ENCODE measurements around the gene MEFV. TPM values are rescaled to one million over a fixed set of nuclear protein-coding genes. Genes with fewer than 3 reads are reported as not detected.

MEFV gene
- total and polyA plus RNA-seq, 2 of the 13 experiments (the other 11 are each of a cell fraction or from before 2014, with no cell fraction given), result 0.22 TPM; not detected in 1

DNA sequence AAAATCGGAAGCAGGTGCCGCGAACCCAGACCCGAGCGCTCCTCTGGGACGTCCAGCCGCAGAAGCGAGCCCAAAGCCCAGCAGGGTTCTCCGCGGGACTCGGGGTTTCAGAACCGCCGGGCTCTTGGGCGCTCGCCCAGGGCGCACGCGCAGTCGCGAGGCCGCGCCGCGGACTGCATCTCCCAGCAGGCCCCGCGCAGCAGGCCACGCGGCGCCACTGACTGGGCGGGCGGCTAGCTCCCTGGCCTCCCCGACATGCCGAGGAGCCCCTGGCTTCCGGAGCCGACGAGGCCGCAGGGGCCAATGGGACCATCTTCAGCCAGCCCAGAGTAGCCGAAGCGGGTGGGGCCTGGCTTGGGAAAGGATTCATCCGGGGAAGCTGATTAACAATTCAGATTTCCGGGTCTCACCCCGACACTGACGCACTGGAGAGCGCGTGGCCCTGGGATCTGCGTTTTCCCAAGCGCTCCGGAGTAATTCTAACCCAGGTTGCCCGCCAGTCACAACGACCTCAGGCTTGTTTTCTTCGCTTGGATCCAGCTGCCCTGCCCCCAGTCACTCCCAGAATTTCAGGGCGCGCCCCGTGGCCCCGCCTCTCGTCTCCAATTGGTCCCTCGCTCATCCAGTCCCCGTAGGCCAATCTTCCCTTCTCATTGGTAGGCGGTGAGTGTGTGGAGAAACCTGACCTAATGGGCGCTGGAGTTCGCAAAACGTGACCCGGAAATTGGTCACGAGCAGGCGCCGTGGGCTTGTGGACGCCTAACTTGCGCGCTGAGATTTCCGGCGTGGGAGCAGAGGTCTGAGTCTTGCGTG is 26.5 kb upstream of the MEFV start, which contains the start of gene ZNF263 (continued):
- TF ChIP-seq, protein P1, sequence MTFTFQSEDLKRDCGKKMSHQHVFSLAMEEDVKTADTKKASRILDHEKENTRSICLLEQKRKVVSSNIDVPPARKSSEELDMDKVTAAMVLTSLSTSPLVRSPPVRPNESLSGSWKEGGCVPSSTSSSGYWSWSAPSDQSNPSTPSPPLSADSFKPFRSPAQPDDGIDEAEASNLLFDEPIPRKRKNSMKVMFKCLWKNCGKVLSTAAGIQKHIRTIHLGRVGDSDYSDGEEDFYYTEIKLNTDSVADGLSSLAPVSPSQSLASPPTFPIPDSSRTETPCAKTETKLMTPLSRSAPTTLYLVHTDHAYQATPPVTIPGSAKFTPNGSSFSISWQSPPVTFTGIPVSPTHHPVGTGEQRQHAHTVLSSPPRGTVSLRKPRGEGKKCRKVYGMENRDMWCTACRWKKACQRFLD (CRISPR knock-in tag; IDR thresholded peaks at IDR 0.05; ENCODE audit: borderline replicate concordance), result peak; percentile 73; the same call in 1 of the 2 replicates
- peak; percentile 63; the same call in 1 of the 2 replicates for TF ChIP-seq NCOR1 (IDR thresholded peaks at IDR 0.05; ENCODE audit: borderline replicate concordance, low read length)
- TF ChIP-seq MEIS2 (CRISPR knock-in tag; IDR thresholded peaks at IDR 0.05), result peak; percentile 20
- TF ChIP-seq, protein P2, sequence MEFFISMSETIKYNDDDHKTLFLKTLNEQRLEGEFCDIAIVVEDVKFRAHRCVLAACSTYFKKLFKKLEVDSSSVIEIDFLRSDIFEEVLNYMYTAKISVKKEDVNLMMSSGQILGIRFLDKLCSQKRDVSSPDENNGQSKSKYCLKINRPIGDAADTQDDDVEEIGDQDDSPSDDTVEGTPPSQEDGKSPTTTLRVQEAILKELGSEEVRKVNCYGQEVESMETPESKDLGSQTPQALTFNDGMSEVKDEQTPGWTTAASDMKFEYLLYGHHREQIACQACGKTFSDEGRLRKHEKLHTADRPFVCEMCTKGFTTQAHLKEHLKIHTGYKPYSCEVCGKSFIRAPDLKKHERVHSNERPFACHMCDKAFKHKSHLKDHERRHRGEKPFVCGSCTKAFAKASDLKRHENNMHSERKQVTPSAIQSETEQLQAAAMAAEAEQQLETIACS (CRISPR knock-in tag; IDR thresholded peaks at IDR 0.05), result peak; percentile 28
- no peak; the same call in 1 of the 2 replicates for TF ChIP-seq ZNF598 (CRISPR knock-in tag; IDR thresholded peaks at IDR 0.05; ENCODE audit: borderline replicate concordance)
- TF ChIP-seq HNF4A (CRISPR knock-in tag; IDR thresholded peaks at IDR 0.05), result peak; percentile 38
- TF ChIP-seq ZNF674 (CRISPR knock-in tag; IDR thresholded peaks at IDR 0.05; ENCODE audit: low read depth), result 0 out of 2 replicates have a peak, but pooled peaks have one; percentile 85
- no peak for TF ChIP-seq TCF12 (IDR thresholded peaks at IDR 0.05)
- peak; percentile 69; the same call in 1 of the 2 replicates for TF ChIP-seq TCF12 (CRISPR knock-in tag; IDR thresholded peaks at IDR 0.05)
- peak; percentile 39; the same call in 1 of the 2 replicates for TF ChIP-seq GATA4 (IDR thresholded peaks at IDR 0.05; ENCODE audit: borderline replicate concordance, low read depth)
- peak; percentile 89 for TF ChIP-seq ZNF776 (CRISPR knock-in tag; IDR thresholded peaks at IDR 0.05)
- TF ChIP-seq POLR2AphosphoS5 (IDR thresholded peaks at IDR 0.05; ENCODE audit: low read depth, low read length), result peak; percentile 68
- peak; percentile 55 for TF ChIP-seq BRCA1 (CRISPR knock-in tag; IDR thresholded peaks at IDR 0.05)
- TF ChIP-seq EEA1 (CRISPR knock-in tag; IDR thresholded peaks at IDR 0.05; ENCODE audit: borderline replicate concordance), result peak; percentile 42; the same call in 1 of the 2 replicates
- peak; percentile 65 for TF ChIP-seq TBX2 (CRISPR knock-in tag; IDR thresholded peaks at IDR 0.05; ENCODE audit: borderline replicate concordance)
- peak; percentile 71 for TF ChIP-seq TFDP2 (CRISPR knock-in tag; IDR thresholded peaks at IDR 0.05)
- TF ChIP-seq ASH2L (IDR thresholded peaks at IDR 0.05; ENCODE audit: insufficient read length, low read depth, low read length), result peak; percentile 88
- TF ChIP-seq, protein P3, sequence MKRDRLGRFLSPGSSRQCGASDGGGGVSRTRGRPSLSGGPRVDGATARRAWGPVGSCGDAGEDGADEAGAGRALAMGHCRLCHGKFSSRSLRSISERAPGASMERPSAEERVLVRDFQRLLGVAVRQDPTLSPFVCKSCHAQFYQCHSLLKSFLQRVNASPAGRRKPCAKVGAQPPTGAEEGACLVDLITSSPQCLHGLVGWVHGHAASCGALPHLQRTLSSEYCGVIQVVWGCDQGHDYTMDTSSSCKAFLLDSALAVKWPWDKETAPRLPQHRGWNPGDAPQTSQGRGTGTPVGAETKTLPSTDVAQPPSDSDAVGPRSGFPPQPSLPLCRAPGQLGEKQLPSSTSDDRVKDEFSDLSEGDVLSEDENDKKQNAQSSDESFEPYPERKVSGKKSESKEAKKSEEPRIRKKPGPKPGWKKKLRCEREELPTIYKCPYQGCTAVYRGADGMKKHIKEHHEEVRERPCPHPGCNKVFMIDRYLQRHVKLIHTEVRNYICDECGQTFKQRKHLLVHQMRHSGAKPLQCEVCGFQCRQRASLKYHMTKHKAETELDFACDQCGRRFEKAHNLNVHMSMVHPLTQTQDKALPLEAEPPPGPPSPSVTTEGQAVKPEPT (CRISPR knock-in tag; IDR thresholded peaks at IDR 0.05; ENCODE audit: low read depth), result peak; percentile 40; the same call in 1 of the 2 replicates
- TF ChIP-seq PITX1 (CRISPR knock-in tag; IDR thresholded peaks at IDR 0.05), result no peak
- TF ChIP-seq, protein P4, sequence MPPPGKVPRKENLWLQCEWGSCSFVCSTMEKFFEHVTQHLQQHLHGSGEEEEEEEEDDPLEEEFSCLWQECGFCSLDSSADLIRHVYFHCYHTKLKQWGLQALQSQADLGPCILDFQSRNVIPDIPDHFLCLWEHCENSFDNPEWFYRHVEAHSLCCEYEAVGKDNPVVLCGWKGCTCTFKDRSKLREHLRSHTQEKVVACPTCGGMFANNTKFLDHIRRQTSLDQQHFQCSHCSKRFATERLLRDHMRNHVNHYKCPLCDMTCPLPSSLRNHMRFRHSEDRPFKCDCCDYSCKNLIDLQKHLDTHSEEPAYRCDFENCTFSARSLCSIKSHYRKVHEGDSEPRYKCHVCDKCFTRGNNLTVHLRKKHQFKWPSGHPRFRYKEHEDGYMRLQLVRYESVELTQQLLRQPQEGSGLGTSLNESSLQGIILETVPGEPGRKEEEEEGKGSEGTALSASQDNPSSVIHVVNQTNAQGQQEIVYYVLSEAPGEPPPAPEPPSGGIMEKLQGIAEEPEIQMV (CRISPR knock-in tag; IDR thresholded peaks at IDR 0.05; ENCODE audit: low read depth), result peak; percentile 79; the same call in 1 of the 2 replicates
- TF ChIP-seq STAG1 (CRISPR knock-in tag; IDR thresholded peaks at IDR 0.05), result peak; percentile 14
- peak; percentile 87 for TF ChIP-seq MEIS1 (CRISPR knock-in tag; IDR thresholded peaks at IDR 0.05; ENCODE audit: borderline replicate concordance)
